GM12878 (cell line): Measurements from ENCODE around the gene MAML2. TPM values are rescaled to one million over a fixed set of nuclear protein-coding genes. Genes with fewer than 3 reads are reported as not detected.

Source experiments
- ATAC-seq: fragments of 200-7000 bp; cut with Tn5 transposase; 3 replicates; pipeline ENCODE4 v1.9.1; 2020; ENCODE audit warnings: mild to moderate bottlenecking, moderate library complexity
- BruUV-seq: library from RNA; stranded (reverse); fragments of 400-500 nt; replicated peaks from 2 replicates; lab custom pipeline; 2021; lab: Mats Ljungman, UMichigan
- CTCF ChIA-PET: fragments of 300-600 bp; sonication (Branson Sonifier 250); formaldehyde crosslinking; extraction: SDS; loops from one replicate; lab custom pipeline; 2021; ENCODE audit warnings: inconsistent platforms; lab: Yijun Ruan, JAX
- POLR2A ChIA-PET: fragments of 350-600 bp; formaldehyde crosslinking; extraction: SDS; loops from one replicate; lab custom pipeline; 2021; ENCODE audit warnings: inconsistent platforms; lab: Charles Lee
- RAD21 ChIA-PET: fragments of 300-600 bp; sonication (Branson Sonifier 250); formaldehyde crosslinking; loops from one replicate; lab custom pipeline; 2023; ENCODE audit warnings: antibody characterized with exemption; ENCODE audit not compliant: unreplicated experiment; lab: Charles Lee
- SMC1A ChIA-PET: fragments of 300-600 bp; sonication (Branson Sonifier 250); formaldehyde crosslinking; loops from one replicate; lab custom pipeline; 2023; ENCODE audit not compliant: unreplicated experiment, uncharacterized antibody; lab: Charles Lee
- DNase-seq: peaks from one replicate; pipeline ENCODE4 v3.0.0-alpha.2; 2011; ENCODE audit warnings: low read depth, low spot score
- FAIRE-seq: peaks from 3 replicates; lab custom pipeline; 2011; peaks lifted over from hg19 to GRCh38; lab: Jason Lieb, UNC
- H2AFZ ChIP-seq: 2 replicates; pipeline ENCODE4 v1.6.0; 2011; ENCODE audit warnings: low read depth, low read length, control low read depth; ENCODE audit not compliant: control insufficient read depth
- H3K27ac ChIP-seq: 2 replicates; pipeline ENCODE4 v1.5.1; 2011; ENCODE audit warnings: control low read depth; ENCODE audit not compliant: control insufficient read depth, insufficient read depth
- H3K27me3 ChIP-seq, 2 experiments: replicated peaks in 1 of 2; 2 replicates each; pipeline versions ENCODE4 v1.6.0 to v1.6.1; 2011; ENCODE audit warnings: low read length in 1 of 2; ENCODE audit not compliant: control insufficient read depth in 2 of 2, insufficient read depth in 2 of 2
- H3K36me3 ChIP-seq, 2 experiments: 2 replicates each; pipeline ENCODE4 v1.5.1; 2011; ENCODE audit warnings: low read length in 1 of 2; ENCODE audit not compliant: control insufficient read depth in 2 of 2, insufficient read depth in 2 of 2
- H3K4me1 ChIP-seq: 2 replicates; pipeline ENCODE4 v1.6.1; 2011; ENCODE audit warnings: mild to moderate bottlenecking, low read length, moderate library complexity, mixed read lengths; ENCODE audit not compliant: control insufficient read depth, insufficient read depth
- H3K4me2 ChIP-seq: 2 replicates; pipeline ENCODE4 v1.6.0; 2011; ENCODE audit warnings: control low read depth; ENCODE audit not compliant: control insufficient read depth, insufficient read depth
- H3K4me3 ChIP-seq: fragments of 200-600 bp; sonication (generic); 2 replicates; pipeline ENCODE4 v1.5.1; 2016
- H3K79me2 ChIP-seq: 2 replicates; pipeline ENCODE4 v1.6.0; 2011; ENCODE audit warnings: low read length; ENCODE audit not compliant: control insufficient read depth, insufficient read depth
- H3K9ac ChIP-seq: 2 replicates; pipeline ENCODE4 v1.8.0; 2011; ENCODE audit warnings: low read length, control low read depth, mixed read lengths; ENCODE audit not compliant: control insufficient read depth, insufficient read depth
- H3K9me3 ChIP-seq: replicated peaks from 3 replicates; pipeline ENCODE4 v1.5.1; 2011; ENCODE audit warnings: mild to moderate bottlenecking, low read length; ENCODE audit not compliant: control insufficient read depth, insufficient read depth
- H4K20me1 ChIP-seq: 2 replicates; pipeline ENCODE4 v1.6.0; 2011; ENCODE audit not compliant: control insufficient read depth, insufficient read depth
- MEF2A ChIP-seq: IDR thresholded peaks from 2 replicates; pipeline ENCODE4 v1.6.1; 2011; ENCODE audit warnings: low read depth, mild to moderate bottlenecking, low read length, moderate library complexity; ENCODE audit not compliant: insufficient read depth
- PRDM15 ChIP-seq: fragments of 450-650 bp; formaldehyde crosslinking; IDR thresholded peaks from 2 replicates; pipeline ENCODE4 v1.4.0; 2020; ENCODE audit warnings: mild to moderate bottlenecking, moderate library complexity
- SUPT20H ChIP-seq: IDR thresholded peaks from 2 replicates; pipeline ENCODE4 v1.6.1; 2011; ENCODE audit warnings: low read depth, mild to moderate bottlenecking, low read length, moderate library complexity, borderline replicate concordance; ENCODE audit not compliant: control insufficient read depth
- TBL1XR1 ChIP-seq: IDR thresholded peaks from 2 replicates; pipeline ENCODE4 v1.6.1; 2012; ENCODE audit warnings: low read depth, low read length, improper control_type of control experiment
- WGBS: methylation state at CpG from one replicate; pipeline ENCODE4 v1.1.6; 2016; ENCODE audit warnings: low lambda C conversion rate; ENCODE audit not compliant: insufficient replicate concordance, insufficient coverage; ENCODE audit errors: missing lambda C conversion rate; 5-methylcytosine and 5-hydroxymethylcytosine counted together
- in situ Hi-C: fragments of 300-500 bp; cut with MboI; formaldehyde crosslinking; loops from 9 replicates; pipeline ENCODE4 v1.14.3; 2018; ENCODE audit warnings: mixed read lengths
- intact Hi-C: fragments of 100-400 bp; cut with micrococcal nuclease; formaldehyde crosslinking; loops from one replicate; pipeline ENCODE4 v1.14.2; 2022; ENCODE audit not compliant: unreplicated experiment
- polyA plus RNA-seq, 11 experiments: library from polyadenylated mRNA; depleted of rRNA in 4 of 11; unstranded in 6 of 11; stranded (reverse) in 5 of 11; fragments of >200 nt; fragmentation: Nextera tagmentation in 4 of 11; fragmentation: Illumina TruSeq in 1 of 11; extraction: Ambion mirVana in 4 of 11; extraction: Trizol in 1 of 11; gene quantifications; 1 replicate in 1 of 11; 2 replicates in 10 of 11; pipeline versions ENCODE4 v1.2.1 to v1.2.3, GENCODE V29; 2011 to 2016; ENCODE audit warnings: inconsistent platforms in 2 of 11, missing spikeins in 2 of 11, low read depth in 1 of 11
- total RNA-seq, 4 experiments: library from RNA; depleted of rRNA in 3 of 4; stranded (reverse); fragments of >200 nt in 3 of 4; fragmentation: Illumina TruSeq in 1 of 4; extraction: Trizol in 1 of 4; gene quantifications; 2 replicates each; pipeline versions ENCODE4 v1.2.1 to v1.2.3, GENCODE V29; 2013 to 2021

The MAML2 gene
- total and polyA plus RNA-seq, 10 of the 15 experiments (the other 5 are each of a cell fraction or from before 2014, with no cell fraction given) = 2.5 to 15.1 (median 12.0) TPM

GRCh38 chr11:96356848-96357247 is 13.9 kb upstream of the MAML2 start:
- intact Hi-C loops = no loop called here
- ChIA-PET SMC1A (interaction anchor here (1.6 kb wide), 1 partner anchor 13 kb away, joined by 5 read pairs; the partner anchor contains the start of gene MAML2), RAD21 (interaction anchor here (1.1 to 2.7 kb wide), 2 partner anchors 14 to 32 kb away, joined by 3 to 6 read pairs; partner anchors contain the start of genes CCDC82, JRKL and MAML2), POLR2A (no interaction called here), CTCF (interaction anchor here (1.0 to 1.6 kb wide), 4 partner anchors 14 to 301 kb away, joined by 3 to 5 read pairs (median 3); partner anchors contain the start of gene MAML2)
- H3K9ac ChIP-seq = no peak overlapping the region
- DNase-seq (no peak), ATAC-seq (no peak), FAIRE-seq (peak; percentile 44)
- BruUV-seq = no TSS peak
- H3K27me3 ChIP-seq = no peaks in the 10 kb centered on the region
- H2AFZ ChIP-seq = no peak overlapping the region
- peaks cover 2 to 12% of the 10 kb centered on the region in 2 experiments; a peak in 3 of 4 replicates for H3K36me3 ChIP-seq
- H3K4me3 ChIP-seq = no peak overlapping the region
- no peaks in the 10 kb centered on the region for H3K9me3 ChIP-seq
- no peaks in the 10 kb centered on the region for H4K20me1 ChIP-seq
- no peak overlapping the region for H3K4me2 ChIP-seq
- in situ Hi-C loops = no loop called here
- TF ChIP-seq TBL1XR1 = no peak
- TF ChIP-seq PRDM15 (CRISPR knock-in tag) = no peak
- no peak for TF ChIP-seq MEF2A
- TF ChIP-seq SUPT20H = no peak
- no peak overlapping the region for H3K27ac ChIP-seq
- no peaks in the 10 kb centered on the region for H3K4me1 ChIP-seq
- 100% methylated on average over 4 of the region's 4 CpGs for WGBS
- H3K79me2 ChIP-seq = no peaks in the 10 kb centered on the region
